CD4-positive, alpha-beta T cell (primary cell): ENCODE data around the gene CRYZ. TPM values are rescaled to one million over a fixed set of nuclear protein-coding genes. Genes with fewer than 3 reads are reported as not detected.

Experiments
- ATAC-seq: fragments of 200-7000 bp; cut with Tn5 transposase; one replicate; pipeline ENCODE4 v1.10.0; 2022; ENCODE audit warnings: mild to moderate bottlenecking; ENCODE audit not compliant: poor library complexity
- CTCF ChIA-PET: fragments of 350-600 bp; sonication (Branson Sonifier 250); formaldehyde crosslinking; loops from one replicate; lab custom pipeline; 2021; ENCODE audit warnings: antibody characterized with exemption, inconsistent platforms; lab: Charles Lee
- POLR2A ChIA-PET: fragments of 350-600 bp; sonication (Branson Sonifier 250); formaldehyde crosslinking; loops from one replicate; lab custom pipeline; 2021; ENCODE audit warnings: antibody characterized with exemption, inconsistent platforms; lab: Charles Lee
- DNase-seq, 14 experiments: peaks; one replicate each; pipeline ENCODE4 v3.0.0-alpha.2; 2013 to 2020; ENCODE audit warnings: mixed read lengths in 2 of 14
- H3K27ac ChIP-seq, 2 donors: one replicate each; pipeline versions ENCODE4 v1.5.1 to v1.7.0; 2013; ENCODE audit warnings: low read length in 2 of 2, low read depth in 1 of 2, mild to moderate bottlenecking in 1 of 2
- H3K27me3 ChIP-seq, 2 experiments: 1 replicate in 1 of 2; 2 replicates in 1 of 2; pipeline versions ENCODE4 v1.6.1 to v1.7.0; 2013; ENCODE audit warnings: low read length in 2 of 2, control low read depth in 1 of 2, mild to moderate bottlenecking in 1 of 2, moderate library complexity in 1 of 2; ENCODE audit not compliant: insufficient read depth in 2 of 2, control insufficient read depth in 1 of 2
- H3K36me3 ChIP-seq: one replicate; pipeline ENCODE4 v1.6.1; 2013; ENCODE audit warnings: low read length, control low read depth; ENCODE audit not compliant: insufficient read depth
- H3K4me1 ChIP-seq: one replicate; pipeline ENCODE4 v1.6.1; 2013; ENCODE audit warnings: low read length, control low read depth; ENCODE audit not compliant: insufficient read depth
- H3K4me3 ChIP-seq: one replicate; pipeline ENCODE4 v1.5.1; 2013; ENCODE audit warnings: mild to moderate bottlenecking, low read length, moderate library complexity
- H3K9me3 ChIP-seq, 2 experiments: 1 replicate in 1 of 2; 2 replicates in 1 of 2; pipeline versions ENCODE4 v1.6.1 to v1.7.0; 2013; ENCODE audit warnings: low read length in 2 of 2, mild to moderate bottlenecking in 2 of 2, control low read depth in 1 of 2, moderate library complexity in 1 of 2; ENCODE audit not compliant: control insufficient read depth in 1 of 2, insufficient read depth in 1 of 2
- H3K27ac Mint-ChIP-seq: one replicate; pipeline ENCODE4 v1.8.0; 2020; ENCODE audit warnings: mixed read lengths
- H3K27me3 Mint-ChIP-seq: one replicate; pipeline ENCODE4 v1.8.0; 2021; ENCODE audit warnings: mixed read lengths
- H3K36me3 Mint-ChIP-seq: one replicate; pipeline ENCODE4 v1.8.0; 2021; ENCODE audit warnings: low read depth, mixed read lengths
- H3K4me1 Mint-ChIP-seq: one replicate; pipeline ENCODE4 v1.8.0; 2021; ENCODE audit warnings: low read depth, mixed read lengths
- H3K4me3 Mint-ChIP-seq: one replicate; pipeline ENCODE4 v1.8.0; 2020; ENCODE audit warnings: mild to moderate bottlenecking, mixed read lengths
- H3K9me3 Mint-ChIP-seq: one replicate; pipeline ENCODE4 v1.8.0; 2020; ENCODE audit warnings: mixed read lengths
- intact Hi-C, 2 experiments: fragments of 100-400 bp; cut with DNase I in 1 of 2; cut with micrococcal nuclease in 1 of 2; formaldehyde crosslinking; loops; one replicate each; pipeline versions ENCODE4 v1.15.1 to v1.9.0; 2023 to 2025; cut with DNase I, micrococcal nuclease
- polyA plus RNA-seq, 2 donors: library from polyadenylated mRNA; unstranded; fragments of 120-200 nt; gene quantifications; one replicate each; pipeline ENCODE4 v1.2.1, GENCODE V29; 2013
- total RNA-seq, 174 experiments: library from RNA in 2 of 174; stranded (reverse) in 2 of 174; gene quantifications; one replicate each; pipeline ENCODE4 v1.2.3 and lab custom pipeline; 2021 to 2026
- TF ChIP-seq, protein P1 (sequence below): fragments of 200-600 bp; IDR thresholded peaks from one replicate; pipeline ENCODE4 v1.8.0; 2022; ENCODE audit warnings: antibody characterized with exemption, mild to moderate bottlenecking

The CRYZ gene
- total RNA-seq (1 to 10 TPM; 4.6 to 6.2 TPM), total RNA-seq (lab: John Stamatoyannopoulos, UW) (1.2 to 33.3 (median 16.0) reads per million in 172 experiments)
- 16.9 TPM for polyA plus RNA-seq (2013, experiment 1 of 2)
- polyA plus RNA-seq (2013, experiment 2 of 2): 24.3 TPM

DNA sequence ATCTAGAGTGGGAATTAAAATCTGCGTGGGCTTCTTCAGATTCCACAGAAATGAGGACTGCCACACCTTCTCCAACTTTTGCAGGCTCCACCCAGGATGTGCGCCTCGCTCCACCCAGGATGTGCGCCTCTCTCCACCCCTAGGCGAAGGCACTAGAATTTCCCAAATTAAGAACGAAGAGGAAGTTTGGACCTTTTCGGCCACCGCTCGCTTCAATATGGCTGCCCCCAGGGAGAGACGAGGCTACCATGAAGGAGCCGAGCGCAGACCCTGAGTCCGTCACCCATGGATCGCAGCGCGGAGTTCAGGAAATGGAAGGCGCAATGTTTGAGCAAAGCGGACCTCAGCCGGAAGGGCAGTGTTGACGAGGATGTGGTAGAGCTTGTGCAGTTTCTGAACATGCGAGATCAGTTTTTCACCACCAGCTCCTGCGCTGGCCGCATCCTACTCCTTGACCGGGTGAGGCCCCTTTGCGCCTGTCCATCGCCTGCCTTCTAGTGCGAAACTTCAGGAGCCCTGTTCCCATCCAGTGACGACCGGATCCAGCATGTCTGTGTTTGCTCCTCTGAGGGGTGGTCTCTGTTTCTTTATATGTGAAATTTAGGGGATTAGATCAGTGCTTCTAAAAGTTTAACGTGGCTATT, at the start of gene CRYZ, which contains the start of gene TYW3:
Gene CRYZ (minus strand): TSS at position 91 of the 644 bp plus-strand sequence. CDS start 8,229 bp downstream, outside the sequence.
Gene TYW3 (plus strand): TSS at position 193 of the 644 bp plus-strand sequence. CDS start 93 bp downstream, at position 286.
- H3K9me3 ChIP-seq: no peaks in the 10 kb centered on the region
- ChIA-PET CTCF (interaction anchor here (0.6 to 1.7 kb wide), 8 partner anchors 8 to 44 kb away, joined by 3 to 6 read pairs (median 5); no protein-coding TSS in a partner anchor), POLR2A (interaction anchor here (0.7 to 2.3 kb wide), 8 partner anchors 10 to 990 kb away, joined by 3 to 10 read pairs (median 3); partner anchors contain the start of genes FPGT and LRRIQ3)
- H3K4me1 ChIP-seq: peaks cover 26% of the 10 kb centered on the region
- H3K36me3 ChIP-seq: peaks cover 15% of the 10 kb centered on the region
- Mint-ChIP-seq H3K36me3 (peaks cover 56% of the 10 kb centered on the region), H3K27me3 (no peaks in the 10 kb centered on the region), H3K27ac (peak within 1 kb of the TSS; percentile 88), H3K4me3 (peak within 1 kb of the TSS; percentile 97), H3K4me1 (peaks cover 66% of the 10 kb centered on the region), H3K9me3 (no peaks in the 10 kb centered on the region)
- peak within 1 kb of the TSS; percentile 90 for H3K4me3 ChIP-seq
- intact Hi-C loops: loop anchor here (1.0 to 10.0 kb wide), 4 partner anchors 43 to 992 kb away; partner anchors contain the start of genes FPGT (in 2 of the 2), LRRIQ3 (in 2 of the 2) and ACADM (in 1 of the 2)
- H3K27me3 ChIP-seq: no peaks in the 10 kb centered on the region
- peak; percentile 73 to 93 (median 78) for DNase-seq
- ATAC-seq: peak; percentile 75
- H3K27ac ChIP-seq: peak within 1 kb of the TSS; percentile 73 to 81
- TF ChIP-seq, protein P1, sequence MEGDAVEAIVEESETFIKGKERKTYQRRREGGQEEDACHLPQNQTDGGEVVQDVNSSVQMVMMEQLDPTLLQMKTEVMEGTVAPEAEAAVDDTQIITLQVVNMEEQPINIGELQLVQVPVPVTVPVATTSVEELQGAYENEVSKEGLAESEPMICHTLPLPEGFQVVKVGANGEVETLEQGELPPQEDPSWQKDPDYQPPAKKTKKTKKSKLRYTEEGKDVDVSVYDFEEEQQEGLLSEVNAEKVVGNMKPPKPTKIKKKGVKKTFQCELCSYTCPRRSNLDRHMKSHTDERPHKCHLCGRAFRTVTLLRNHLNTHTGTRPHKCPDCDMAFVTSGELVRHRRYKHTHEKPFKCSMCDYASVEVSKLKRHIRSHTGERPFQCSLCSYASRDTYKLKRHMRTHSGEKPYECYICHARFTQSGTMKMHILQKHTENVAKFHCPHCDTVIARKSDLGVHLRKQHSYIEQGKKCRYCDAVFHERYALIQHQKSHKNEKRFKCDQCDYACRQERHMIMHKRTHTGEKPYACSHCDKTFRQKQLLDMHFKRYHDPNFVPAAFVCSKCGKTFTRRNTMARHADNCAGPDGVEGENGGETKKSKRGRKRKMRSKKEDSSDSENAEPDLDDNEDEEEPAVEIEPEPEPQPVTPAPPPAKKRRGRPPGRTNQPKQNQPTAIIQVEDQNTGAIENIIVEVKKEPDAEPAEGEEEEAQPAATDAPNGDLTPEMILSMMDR: no peak

GRCh38 chr1:74780594-74780993, 47.7 kb upstream of the CRYZ start:
- no peaks in the 10 kb centered on the region for H3K36me3 Mint-ChIP-seq
- Histone ChIP-seq H3K4me3 (no peak overlapping the region), H3K36me3 (no peaks in the 10 kb centered on the region), H3K4me1 (no peaks in the 10 kb centered on the region), H3K27ac (no peak overlapping the region), H3K9me3 (no peaks in the 10 kb centered on the region), H3K27me3 (peaks cover 0 to 19% of the 10 kb centered on the region in 2 experiments)
- no peaks in the 10 kb centered on the region for H3K9me3 Mint-ChIP-seq
- ATAC-seq (no peak), DNase-seq (no peak)
- peaks cover 27% of the 10 kb centered on the region for H3K27me3 Mint-ChIP-seq
- POLR2A ChIA-PET: no interaction called here
- intact Hi-C loops: no loop called here
- TF ChIP-seq, protein P1: no peak
- H3K4me1 Mint-ChIP-seq: no peaks in the 10 kb centered on the region
- CTCF ChIA-PET: no interaction called here
- no peak overlapping the region for H3K27ac Mint-ChIP-seq
- H3K4me3 Mint-ChIP-seq: no peak overlapping the region

DNA sequence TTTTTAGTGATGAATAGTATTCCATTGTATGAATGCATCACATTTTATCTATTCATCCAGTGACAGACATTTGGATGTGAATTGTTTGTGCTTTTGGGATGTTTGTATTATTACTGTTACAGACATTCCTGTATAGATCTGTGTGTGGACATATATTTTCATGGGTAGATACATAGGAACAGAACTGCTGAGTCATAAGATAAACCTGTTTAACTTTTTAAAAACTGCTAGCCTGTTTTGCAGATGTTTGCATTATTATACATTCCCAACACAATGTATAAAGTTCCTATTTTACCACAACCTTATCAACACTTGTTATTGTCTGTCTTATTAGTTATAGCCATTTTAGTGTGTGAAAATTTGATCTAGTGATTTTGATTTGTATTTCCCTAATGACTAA, 46.9 kb upstream of the CRYZ start:
- H3K4me3 Mint-ChIP-seq: no peak overlapping the region
- H3K4me1 ChIP-seq: no peaks in the 10 kb centered on the region
- intact Hi-C loops: no loop called here
- H3K27me3 ChIP-seq: peaks cover 0 to 23% of the 10 kb centered on the region in 2 experiments
- DNase-seq (no peak), ATAC-seq (no peak)
- H3K4me3 ChIP-seq: no peak overlapping the region
- no peaks in the 10 kb centered on the region for H3K9me3 Mint-ChIP-seq
- ChIA-PET POLR2A (no interaction called here), CTCF (no interaction called here)
- H3K36me3 ChIP-seq: no peaks in the 10 kb centered on the region
- no peaks in the 10 kb centered on the region for H3K36me3 Mint-ChIP-seq
- no peak overlapping the region for H3K27ac Mint-ChIP-seq
- H3K27me3 Mint-ChIP-seq: peaks cover 29% of the 10 kb centered on the region
- TF ChIP-seq, protein P1: no peak
- H3K27ac ChIP-seq: no peak overlapping the region
- H3K4me1 Mint-ChIP-seq: no peaks in the 10 kb centered on the region
- H3K9me3 ChIP-seq: no peaks in the 10 kb centered on the region
